GM12878 (cell line): Measurements from ENCODE around the gene TNRC6C. TPM values are rescaled to one million over a fixed set of nuclear protein-coding genes. Genes with fewer than 3 reads are reported as not detected.

Source experiments
- ATAC-seq: fragments of 200-7000 bp; cut with Tn5 transposase; 3 replicates; pipeline ENCODE4 v1.9.1; 2020; ENCODE audit warnings: mild to moderate bottlenecking, moderate library complexity
- BruUV-seq: library from RNA; stranded (reverse); fragments of 400-500 nt; replicated peaks from 2 replicates; lab custom pipeline; 2021; lab: Mats Ljungman, UMichigan
- CTCF ChIA-PET: fragments of 300-600 bp; sonication (Branson Sonifier 250); formaldehyde crosslinking; extraction: SDS; loops from one replicate; lab custom pipeline; 2021; ENCODE audit warnings: inconsistent platforms; lab: Yijun Ruan, JAX
- POLR2A ChIA-PET: fragments of 350-600 bp; formaldehyde crosslinking; extraction: SDS; loops from one replicate; lab custom pipeline; 2021; ENCODE audit warnings: inconsistent platforms; lab: Charles Lee
- RAD21 ChIA-PET: fragments of 300-600 bp; sonication (Branson Sonifier 250); formaldehyde crosslinking; loops from one replicate; lab custom pipeline; 2023; ENCODE audit warnings: antibody characterized with exemption; ENCODE audit not compliant: unreplicated experiment; lab: Charles Lee
- SMC1A ChIA-PET: fragments of 300-600 bp; sonication (Branson Sonifier 250); formaldehyde crosslinking; loops from one replicate; lab custom pipeline; 2023; ENCODE audit not compliant: unreplicated experiment, uncharacterized antibody; lab: Charles Lee
- DNase-seq: peaks from one replicate; pipeline ENCODE4 v3.0.0-alpha.2; 2011; ENCODE audit warnings: low read depth, low spot score
- FAIRE-seq: peaks from 3 replicates; lab custom pipeline; 2011; peaks lifted over from hg19 to GRCh38; lab: Jason Lieb, UNC
- H2AFZ ChIP-seq: 2 replicates; pipeline ENCODE4 v1.6.0; 2011; ENCODE audit warnings: low read depth, low read length, control low read depth; ENCODE audit not compliant: control insufficient read depth
- H3K27ac ChIP-seq: 2 replicates; pipeline ENCODE4 v1.5.1; 2011; ENCODE audit warnings: control low read depth; ENCODE audit not compliant: control insufficient read depth, insufficient read depth
- H3K27me3 ChIP-seq, 2 experiments: replicated peaks in 1 of 2; 2 replicates each; pipeline versions ENCODE4 v1.6.0 to v1.6.1; 2011; ENCODE audit warnings: low read length in 1 of 2; ENCODE audit not compliant: control insufficient read depth in 2 of 2, insufficient read depth in 2 of 2
- H3K36me3 ChIP-seq, 2 experiments: 2 replicates each; pipeline ENCODE4 v1.5.1; 2011; ENCODE audit warnings: low read length in 1 of 2; ENCODE audit not compliant: control insufficient read depth in 2 of 2, insufficient read depth in 2 of 2
- H3K4me1 ChIP-seq: 2 replicates; pipeline ENCODE4 v1.6.1; 2011; ENCODE audit warnings: mild to moderate bottlenecking, low read length, moderate library complexity, mixed read lengths; ENCODE audit not compliant: control insufficient read depth, insufficient read depth
- H3K4me2 ChIP-seq: 2 replicates; pipeline ENCODE4 v1.6.0; 2011; ENCODE audit warnings: control low read depth; ENCODE audit not compliant: control insufficient read depth, insufficient read depth
- H3K4me3 ChIP-seq: fragments of 200-600 bp; sonication (generic); 2 replicates; pipeline ENCODE4 v1.5.1; 2016
- H3K79me2 ChIP-seq: 2 replicates; pipeline ENCODE4 v1.6.0; 2011; ENCODE audit warnings: low read length; ENCODE audit not compliant: control insufficient read depth, insufficient read depth
- H3K9ac ChIP-seq: 2 replicates; pipeline ENCODE4 v1.8.0; 2011; ENCODE audit warnings: low read length, control low read depth, mixed read lengths; ENCODE audit not compliant: control insufficient read depth, insufficient read depth
- H3K9me3 ChIP-seq: replicated peaks from 3 replicates; pipeline ENCODE4 v1.5.1; 2011; ENCODE audit warnings: mild to moderate bottlenecking, low read length; ENCODE audit not compliant: control insufficient read depth, insufficient read depth
- H4K20me1 ChIP-seq: 2 replicates; pipeline ENCODE4 v1.6.0; 2011; ENCODE audit not compliant: control insufficient read depth, insufficient read depth
- LARP7 ChIP-seq: fragments of 450-650 bp; IDR thresholded peaks from 2 replicates; pipeline ENCODE4 v1.6.1; 2017; ENCODE audit warnings: mild to moderate bottlenecking
- POLR2A ChIP-seq: IDR thresholded peaks from 2 replicates; pipeline ENCODE4 v1.6.1; 2011; ENCODE audit warnings: low read depth, mild to moderate bottlenecking, low read length
- SMAD5 ChIP-seq: IDR thresholded peaks from 2 replicates; pipeline ENCODE4 v1.6.1; 2016; ENCODE audit warnings: antibody characterized with exemption, low read depth
- WGBS: methylation state at CpG from one replicate; pipeline ENCODE4 v1.1.6; 2016; ENCODE audit warnings: low lambda C conversion rate; ENCODE audit not compliant: insufficient replicate concordance, insufficient coverage; ENCODE audit errors: missing lambda C conversion rate; 5-methylcytosine and 5-hydroxymethylcytosine counted together
- in situ Hi-C: fragments of 300-500 bp; cut with MboI; formaldehyde crosslinking; loops from 9 replicates; pipeline ENCODE4 v1.14.3; 2018; ENCODE audit warnings: mixed read lengths
- intact Hi-C: fragments of 100-400 bp; cut with micrococcal nuclease; formaldehyde crosslinking; loops from one replicate; pipeline ENCODE4 v1.14.2; 2022; ENCODE audit not compliant: unreplicated experiment
- polyA plus RNA-seq, 11 experiments: library from polyadenylated mRNA; depleted of rRNA in 4 of 11; unstranded in 6 of 11; stranded (reverse) in 5 of 11; fragments of >200 nt; fragmentation: Nextera tagmentation in 4 of 11; fragmentation: Illumina TruSeq in 1 of 11; extraction: Ambion mirVana in 4 of 11; extraction: Trizol in 1 of 11; gene quantifications; 1 replicate in 1 of 11; 2 replicates in 10 of 11; pipeline versions ENCODE4 v1.2.1 to v1.2.3, GENCODE V29; 2011 to 2016; ENCODE audit warnings: inconsistent platforms in 2 of 11, missing spikeins in 2 of 11, low read depth in 1 of 11
- total RNA-seq, 4 experiments: library from RNA; depleted of rRNA in 3 of 4; stranded (reverse); fragments of >200 nt in 3 of 4; fragmentation: Illumina TruSeq in 1 of 4; extraction: Trizol in 1 of 4; gene quantifications; 2 replicates each; pipeline versions ENCODE4 v1.2.1 to v1.2.3, GENCODE V29; 2013 to 2021

Gene TNRC6C
- total and polyA plus RNA-seq, 10 of the 15 experiments (the other 5 are each of a cell fraction or from before 2014, with no cell fraction given), result 0.40 to 6.1 (median 0.96) TPM

GRCh38 chr17:78111727-78112517 lies 153.4 kb downstream of the TNRC6C start:
- BruUV-seq, result no TSS peak
- no peak for ATAC-seq
- SMC1A ChIA-PET, result interaction anchor here (0.6 to 2.0 kb wide), 6 partner anchors 30 to 219 kb away, joined by 3 to 10 read pairs (median 4); no protein-coding TSS in a partner anchor
- no peaks in the 10 kb centered on the region for H3K27me3 ChIP-seq
- DNase-seq, result no peak
- TF ChIP-seq SMAD5 (peak; percentile 50; the same call in 1 of the 2 replicates), POLR2A (peak; percentile 74; the same call in 1 of the 2 replicates), LARP7 (no peak)
- TF ChIP-seq, all 136 proteins: peak for 2
- H3K9ac ChIP-seq, result no peak overlapping the region
- H2AFZ ChIP-seq, result no peak overlapping the region
- peaks cover 5% of the 10 kb centered on the region; the same call in 1 of the 2 replicates for H4K20me1 ChIP-seq
- 90% methylated on average over 28 of the region's 28 CpGs for WGBS
- ChIA-PET POLR2A (interaction anchor here (0.6 kb wide), 1 partner anchor 133 kb away, joined by 6 read pairs; no protein-coding TSS in a partner anchor), RAD21 (interaction anchor here (0.6 to 2.9 kb wide), 7 partner anchors 13 to 179 kb away, joined by 3 to 16 read pairs (median 6); partner anchors contain the start of gene TMC8), CTCF (interaction anchor here (0.6 to 5.0 kb wide), 7 partner anchors 12 to 139 kb away, joined by 3 to 46 read pairs (median 10); partner anchors contain the start of gene TMC8)
- H3K36me3 ChIP-seq, result peaks cover 28 to 34% of the 10 kb centered on the region in 2 experiments
- H3K9me3 ChIP-seq, result no peaks in the 10 kb centered on the region
- in situ Hi-C loops (loop anchor here (5.0 kb wide), 1 partner anchor 65 kb away; no protein-coding TSS in a partner anchor), intact Hi-C loops (loop anchor here (2.0 kb wide), 2 partner anchors 17 to 139 kb away; partner anchors contain the start of gene TMC6)
- no peak overlapping the region for H3K4me2 ChIP-seq
- H3K79me2 ChIP-seq, result peaks cover 2% of the 10 kb centered on the region
- no peak for FAIRE-seq
- no peak overlapping the region for H3K4me3 ChIP-seq
- peaks cover 27% of the 10 kb centered on the region for H3K4me1 ChIP-seq
- H3K27ac ChIP-seq, result no peak overlapping the region
